ENCODE data around the gene CHAT. TPM values are rescaled to one million over a fixed set of nuclear protein-coding genes. Genes with fewer than 3 reads are reported as not detected.

CHAT gene
- total RNA-seq, 4 donors from 2014 or later: not detected

- 69 to 75% methylated on average over 3 of the region's 3 CpGs for WGBS, 2 donors
- TF ChIP-seq POLR2A (IDR thresholded peaks at IDR 0.05) (no peak), CTCF (IDR thresholded peaks at IDR 0.05) (no peak)
- Histone ChIP-seq H3K36me3 (no peaks in the 10 kb centered on the region), H3K4me3 (replicated peaks in 1 of 3) (no peak overlapping the region), H3K9me3 (no peaks in the 10 kb centered on the region), H3K4me1 (no peaks in the 10 kb centered on the region), H3K27ac (no peak overlapping the region), H3K27me3 (no peaks in the 10 kb centered on the region)
- intact Hi-C loops (cut with DNase I): no loop called here
- DNase-seq: no peak
Observed at GRCh38 chr10:49596836-49597235, 17.0 kb upstream of the CHAT start.

DNA sequence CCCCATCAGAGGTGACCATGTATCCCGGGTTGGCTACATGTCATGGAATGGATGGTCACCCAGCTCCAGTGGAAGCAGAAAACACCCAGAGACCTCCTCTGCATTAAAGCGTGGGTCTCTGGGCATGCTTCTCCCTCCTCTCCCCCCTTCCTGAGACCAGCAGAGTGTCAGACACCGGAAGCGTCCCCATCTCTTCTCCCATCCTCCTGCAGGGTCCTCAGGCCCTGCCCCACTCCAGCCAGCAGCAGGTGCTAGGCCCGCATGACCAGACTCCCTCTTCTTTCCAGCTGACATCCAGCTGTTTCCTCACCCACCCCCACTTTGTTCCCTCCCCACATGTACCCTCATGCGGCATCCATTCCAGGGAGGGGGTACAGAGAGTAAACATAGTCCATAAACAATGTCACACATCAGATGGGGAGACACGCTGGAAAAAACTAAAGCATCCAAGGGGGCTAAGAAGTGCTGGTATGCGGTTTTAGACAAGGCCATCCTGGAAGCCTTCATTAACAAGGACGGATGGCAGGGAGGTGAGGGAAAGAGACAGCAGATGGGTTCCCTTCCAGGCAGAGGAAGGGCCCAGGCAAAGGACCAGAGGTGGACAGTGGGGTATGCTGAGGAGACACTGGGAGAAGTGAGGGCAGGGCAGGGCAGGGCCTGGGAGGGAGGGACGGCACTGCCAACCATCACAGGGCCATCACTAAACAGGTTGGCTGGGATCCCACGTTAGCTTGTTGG lies 16.2 kb upstream of the CHAT start:
- Histone ChIP-seq H3K4me1 (no peaks in the 10 kb centered on the region), H3K9me3 (no peaks in the 10 kb centered on the region), H3K36me3 (no peaks in the 10 kb centered on the region), H3K27me3 (no peaks in the 10 kb centered on the region), H3K27ac (no peak overlapping the region), H3K4me3 (replicated peaks in 1 of 3) (no peak overlapping the region)
- no peak for DNase-seq
- TF ChIP-seq POLR2A (IDR thresholded peaks at IDR 0.05) (no peak), CTCF (IDR thresholded peaks at IDR 0.05) (no peak)
- 75 to 80% methylated on average over 11 of the region's 11 CpGs for WGBS, 2 donors
- intact Hi-C loops (cut with DNase I): no loop called here

DNA sequence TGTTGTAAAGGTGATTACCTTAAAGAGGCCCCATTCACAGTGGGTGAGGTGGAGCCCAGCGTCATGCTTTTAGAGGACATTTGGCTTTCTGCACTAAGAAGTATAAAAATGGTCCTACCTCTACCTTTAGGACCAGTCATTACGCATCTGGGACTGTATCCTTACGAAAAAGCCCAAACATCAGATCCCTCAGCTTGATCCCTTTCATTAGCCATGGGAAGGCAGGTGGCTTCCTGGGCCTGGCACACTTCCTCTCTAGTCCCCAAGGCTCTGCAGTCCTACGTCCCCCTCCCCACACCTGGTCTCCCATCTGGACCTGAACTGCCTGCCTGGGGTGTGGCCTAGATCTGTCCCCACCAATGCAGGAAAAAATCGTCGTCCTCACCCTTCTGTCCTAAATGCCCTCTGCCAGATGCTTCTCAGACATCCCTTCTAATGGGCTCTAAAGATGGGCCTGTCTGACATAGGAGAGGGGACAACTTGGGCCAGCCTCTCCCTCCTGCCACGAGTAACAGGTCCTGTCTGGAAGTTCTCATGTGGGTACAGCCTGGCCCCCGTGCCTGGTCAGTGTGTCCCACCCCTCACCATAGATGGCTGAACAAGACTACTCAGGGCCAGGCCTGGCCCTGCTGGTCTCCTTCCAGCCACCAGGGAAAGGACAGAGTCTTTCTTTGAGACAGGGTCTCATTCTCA lies 15.5 kb upstream of the CHAT start:
- H3K4me1 ChIP-seq: no peaks in the 10 kb centered on the region
- no peak for DNase-seq
- no peak for TF ChIP-seq POLR2A (IDR thresholded peaks at IDR 0.05)
- no peak for TF ChIP-seq CTCF (IDR thresholded peaks at IDR 0.05)
- H3K9me3 ChIP-seq: no peaks in the 10 kb centered on the region
- WGBS, 2 donors: 80 to 85% methylated on average over 8 of the region's 8 CpGs
- no peak overlapping the region for H3K27ac ChIP-seq
- intact Hi-C loops (cut with DNase I): no loop called here
- H3K27me3 ChIP-seq: no peaks in the 10 kb centered on the region
- H3K4me3 ChIP-seq (replicated peaks in 1 of 3): no peak overlapping the region
- H3K36me3 ChIP-seq: no peaks in the 10 kb centered on the region

DNA sequence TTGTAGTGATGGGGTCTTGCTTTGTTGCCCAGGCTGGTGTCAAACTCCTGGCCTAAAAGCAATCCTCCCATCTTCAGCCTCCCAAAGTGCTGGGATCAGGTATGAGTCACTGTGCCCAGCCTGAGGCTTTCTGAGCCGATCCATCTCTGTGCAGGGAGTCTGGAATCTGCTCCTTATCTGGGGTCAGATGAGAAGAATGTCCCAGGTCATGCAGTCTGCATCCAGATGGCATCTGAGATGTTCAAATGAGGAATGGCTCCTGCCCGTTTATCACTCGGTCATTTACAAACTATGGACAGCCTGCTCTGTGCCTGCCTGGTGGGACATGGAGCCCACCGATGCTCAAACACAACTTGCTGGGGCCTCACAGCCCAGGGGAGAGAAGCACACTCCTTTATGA lies 14.9 kb upstream of the CHAT start:
- no peak overlapping the region for H3K27ac ChIP-seq
- no peak for DNase-seq
- no peak overlapping the region for H3K4me3 ChIP-seq (replicated peaks in 1 of 3)
- no peaks in the 10 kb centered on the region for H3K4me1 ChIP-seq
- no peaks in the 10 kb centered on the region for H3K27me3 ChIP-seq
- TF ChIP-seq CTCF (IDR thresholded peaks at IDR 0.05): no peak
- TF ChIP-seq POLR2A (IDR thresholded peaks at IDR 0.05): no peak
- WGBS, 2 donors: 70 to 75% methylated on average over 3 to 4 of the region's 4 CpGs
- H3K9me3 ChIP-seq: no peaks in the 10 kb centered on the region
- intact Hi-C loops (cut with DNase I): no loop called here
- H3K36me3 ChIP-seq: no peaks in the 10 kb centered on the region

DNA sequence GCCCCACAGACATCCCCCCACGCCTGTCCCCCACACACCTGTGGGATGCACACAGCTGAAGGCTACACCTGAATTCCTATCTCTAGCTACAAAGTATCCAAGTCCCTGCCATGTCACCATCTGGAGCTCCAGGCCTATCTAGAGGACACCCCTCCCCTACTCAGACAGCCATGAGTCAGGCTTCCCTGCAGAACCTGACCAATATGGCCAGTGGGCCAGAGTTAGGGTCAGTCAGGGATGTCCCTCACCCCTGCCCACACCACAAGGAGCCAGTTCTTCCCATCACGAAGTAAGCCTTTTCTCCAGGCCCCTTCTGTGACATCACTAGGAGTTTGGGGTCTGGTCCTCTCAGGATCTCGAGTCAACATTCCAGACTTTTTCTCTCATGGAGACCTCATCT lies 14.3 kb upstream of the CHAT start:
- no peaks in the 10 kb centered on the region for H3K9me3 ChIP-seq
- DNase-seq: no peak
- H3K36me3 ChIP-seq: no peaks in the 10 kb centered on the region
- 59 to 85% methylated on average over 2 to 3 of the region's 3 CpGs for WGBS, 2 donors
- H3K4me3 ChIP-seq (replicated peaks in 1 of 3): no peak overlapping the region
- intact Hi-C loops (cut with DNase I): no loop called here
- no peak for TF ChIP-seq POLR2A (IDR thresholded peaks at IDR 0.05)
- TF ChIP-seq CTCF (IDR thresholded peaks at IDR 0.05): no peak
- no peaks in the 10 kb centered on the region for H3K27me3 ChIP-seq
- H3K4me1 ChIP-seq: no peaks in the 10 kb centered on the region
- H3K27ac ChIP-seq: no peak overlapping the region
